SK-N-SH treated with all-trans-retinoic acid at 6 μM for 48 hours (cell line): ENCODE results near the gene PCDH9.

Source experiments
- BACH2 ChIP-seq: fragments of 250-450 bp; sonication (Bioruptor Pico); IDR thresholded peaks from 2 replicates; pipeline ENCODE4 v1.9.0; 2021; ENCODE audit warnings: mild to moderate bottlenecking, borderline replicate concordance
- CSRNP3 ChIP-seq: fragments of 250-450 bp; sonication (Bioruptor Pico); IDR thresholded peaks from 2 replicates; pipeline ENCODE4 v1.5.1; 2021; ENCODE audit warnings: mild to moderate bottlenecking, moderate library complexity
- ISL1 ChIP-seq: fragments of 250-450 bp; sonication (Bioruptor Pico); IDR thresholded peaks from 2 replicates; pipeline ENCODE4 v2.1.2; 2022; ENCODE audit warnings: mild to moderate bottlenecking, moderate library complexity
- PATZ1 ChIP-seq: fragments of 250-450 bp; sonication (Bioruptor Pico); IDR thresholded peaks from 2 replicates; pipeline ENCODE4 v1.8.0; 2020; ENCODE audit warnings: mild to moderate bottlenecking, moderate library complexity, borderline replicate concordance
- RARB ChIP-seq: fragments of 250-450 bp; sonication (Bioruptor Pico); IDR thresholded peaks from 2 replicates; pipeline ENCODE4 v1.8.0; 2021; ENCODE audit warnings: mild to moderate bottlenecking, moderate library complexity
- SNAI2 ChIP-seq: fragments of 250-450 bp; sonication (Bioruptor Pico); IDR thresholded peaks from 2 replicates; pipeline ENCODE4 v1.5.0; 2020; ENCODE audit warnings: mild to moderate bottlenecking, moderate library complexity
- TSHZ2 ChIP-seq: fragments of 250-450 bp; sonication (Bioruptor Pico); IDR thresholded peaks from 2 replicates; pipeline ENCODE4 v1.5.0; 2020; ENCODE audit warnings: mild to moderate bottlenecking, moderate library complexity
- ZFP3 ChIP-seq: fragments of 250-450 bp; sonication (Bioruptor Pico); IDR thresholded peaks from 2 replicates; pipeline ENCODE4 v1.5.0; 2020; ENCODE audit warnings: mild to moderate bottlenecking, moderate library complexity
- ZFP30 ChIP-seq: fragments of 450-650 bp; formaldehyde crosslinking; IDR thresholded peaks from 2 replicates; pipeline ENCODE4 v1.5.0; 2022; ENCODE audit warnings: mild to moderate bottlenecking, moderate library complexity
- ZNF8 ChIP-seq: fragments of 450-650 bp; formaldehyde crosslinking; IDR thresholded peaks from 2 replicates; pipeline ENCODE4 v1.5.0; 2020; ENCODE audit warnings: mild to moderate bottlenecking, moderate library complexity

GRCh38 chr13:66558506-66558905 is 671.6 kb downstream of the PCDH9 start:
- TF ChIP-seq SNAI2 (CRISPR knock-in tag), result no peak
- TF ChIP-seq BACH2 (CRISPR knock-in tag), result no peak
- TF ChIP-seq CSRNP3 (CRISPR knock-in tag), result no peak
- no peak for TF ChIP-seq PATZ1 (CRISPR knock-in tag)
- no peak for TF ChIP-seq ZNF8 (CRISPR knock-in tag)
- no peak for TF ChIP-seq ZFP30 (CRISPR knock-in tag)
- TF ChIP-seq RARB (CRISPR knock-in tag), result no peak
- no peak for TF ChIP-seq ISL1 (CRISPR knock-in tag)
- no peak for TF ChIP-seq TSHZ2
- TF ChIP-seq ZFP3 (CRISPR knock-in tag), result no peak
